Lower leg skin (tissue), 3 donors: ENCODE results near the gene CLMN.

ENCODE experiments used
- POLR2A ChIP-seq, 2 donors: fragments of 450-650 bp; IDR thresholded peaks; one replicate each; pipeline ENCODE4 v1.6.1; 2016 to 2017; ENCODE audit warnings: antibody characterized with exemption in 2 of 2, mild to moderate bottlenecking in 1 of 2, moderate library complexity in 1 of 2
- TF ChIP-seq, protein P1 (sequence below), 3 donors: fragments of 450-650 bp; IDR thresholded peaks; one replicate each; pipeline ENCODE4 v1.5.1; 2016; ENCODE audit warnings: antibody characterized with exemption in 3 of 3, mild to moderate bottlenecking in 3 of 3, moderate library complexity in 2 of 3

DNA sequence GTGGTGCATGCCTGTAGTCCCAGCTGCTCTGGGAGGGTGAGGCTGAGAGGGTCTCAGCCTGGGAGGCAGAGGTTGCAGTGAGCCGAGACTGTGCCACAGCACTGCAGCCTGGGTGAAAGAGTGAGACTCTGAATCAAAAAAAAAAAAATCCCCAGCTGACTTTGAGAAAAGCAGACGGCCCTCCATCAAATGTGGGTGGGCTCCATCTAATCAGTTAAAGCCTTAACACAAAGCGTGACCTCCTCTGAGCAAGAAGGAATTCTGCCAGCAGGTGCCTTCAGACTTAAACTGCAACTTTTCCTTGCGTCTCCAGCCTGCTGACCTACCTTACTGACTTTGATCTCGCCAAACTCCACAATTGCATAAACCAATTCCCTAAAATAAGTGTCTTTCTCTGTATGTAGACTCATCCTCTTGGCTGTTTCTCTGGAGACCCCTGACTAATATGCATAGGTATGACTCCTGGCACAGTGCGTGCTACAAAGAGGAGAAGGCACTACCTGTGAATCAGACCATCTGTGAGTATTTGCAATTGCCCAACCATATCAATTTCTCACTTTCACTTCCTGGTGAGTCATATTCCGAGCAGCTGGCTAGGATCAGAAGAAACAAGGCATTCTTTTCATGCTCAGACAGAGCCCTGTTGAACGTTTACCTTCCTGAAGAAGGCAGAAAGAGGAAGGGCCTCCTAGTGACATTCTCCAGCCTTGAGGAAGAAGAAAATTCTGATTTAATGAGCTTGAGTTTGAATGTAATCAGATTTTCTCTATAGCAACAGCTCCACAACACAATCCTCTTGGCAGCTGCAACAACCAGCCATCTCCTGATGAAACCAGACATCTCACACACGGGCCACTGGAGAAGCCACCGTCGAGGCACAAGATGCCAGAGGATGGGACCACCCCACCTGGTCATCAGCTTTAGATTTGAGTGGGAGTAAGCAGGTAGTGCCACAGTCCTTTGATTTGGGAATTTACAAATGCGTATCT lies 54.3 kb downstream of the CLMN start:
- TF ChIP-seq, protein P1, sequence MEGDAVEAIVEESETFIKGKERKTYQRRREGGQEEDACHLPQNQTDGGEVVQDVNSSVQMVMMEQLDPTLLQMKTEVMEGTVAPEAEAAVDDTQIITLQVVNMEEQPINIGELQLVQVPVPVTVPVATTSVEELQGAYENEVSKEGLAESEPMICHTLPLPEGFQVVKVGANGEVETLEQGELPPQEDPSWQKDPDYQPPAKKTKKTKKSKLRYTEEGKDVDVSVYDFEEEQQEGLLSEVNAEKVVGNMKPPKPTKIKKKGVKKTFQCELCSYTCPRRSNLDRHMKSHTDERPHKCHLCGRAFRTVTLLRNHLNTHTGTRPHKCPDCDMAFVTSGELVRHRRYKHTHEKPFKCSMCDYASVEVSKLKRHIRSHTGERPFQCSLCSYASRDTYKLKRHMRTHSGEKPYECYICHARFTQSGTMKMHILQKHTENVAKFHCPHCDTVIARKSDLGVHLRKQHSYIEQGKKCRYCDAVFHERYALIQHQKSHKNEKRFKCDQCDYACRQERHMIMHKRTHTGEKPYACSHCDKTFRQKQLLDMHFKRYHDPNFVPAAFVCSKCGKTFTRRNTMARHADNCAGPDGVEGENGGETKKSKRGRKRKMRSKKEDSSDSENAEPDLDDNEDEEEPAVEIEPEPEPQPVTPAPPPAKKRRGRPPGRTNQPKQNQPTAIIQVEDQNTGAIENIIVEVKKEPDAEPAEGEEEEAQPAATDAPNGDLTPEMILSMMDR (IDR thresholded peaks at IDR 0.05): peak in 1 of 3 donors; percentile 28
- TF ChIP-seq POLR2A (IDR thresholded peaks at IDR 0.05): no peak
